Activated CD4-positive, alpha-beta T cell treated with anti-CD3 and anti-CD28 coated beads, Interleukin-10, Interleukin-2, amounts not matched to agents 100 ng/mL and 50 ng/mL, durations not matched to agents 16 hours and 8 hours (primary cell): Measurements from ENCODE around the gene IGFBPL1.
"Not testable (repeated sequence)": the region's sequence is repeated elsewhere in the genome, so short reads cannot be mapped to it uniquely, and the experiment has no call there.

Experiments used
- DNase-seq: peaks from one replicate; pipeline ENCODE4 v3.0.0-alpha.2; 2020

IGFBPL1 gene

DNA sequence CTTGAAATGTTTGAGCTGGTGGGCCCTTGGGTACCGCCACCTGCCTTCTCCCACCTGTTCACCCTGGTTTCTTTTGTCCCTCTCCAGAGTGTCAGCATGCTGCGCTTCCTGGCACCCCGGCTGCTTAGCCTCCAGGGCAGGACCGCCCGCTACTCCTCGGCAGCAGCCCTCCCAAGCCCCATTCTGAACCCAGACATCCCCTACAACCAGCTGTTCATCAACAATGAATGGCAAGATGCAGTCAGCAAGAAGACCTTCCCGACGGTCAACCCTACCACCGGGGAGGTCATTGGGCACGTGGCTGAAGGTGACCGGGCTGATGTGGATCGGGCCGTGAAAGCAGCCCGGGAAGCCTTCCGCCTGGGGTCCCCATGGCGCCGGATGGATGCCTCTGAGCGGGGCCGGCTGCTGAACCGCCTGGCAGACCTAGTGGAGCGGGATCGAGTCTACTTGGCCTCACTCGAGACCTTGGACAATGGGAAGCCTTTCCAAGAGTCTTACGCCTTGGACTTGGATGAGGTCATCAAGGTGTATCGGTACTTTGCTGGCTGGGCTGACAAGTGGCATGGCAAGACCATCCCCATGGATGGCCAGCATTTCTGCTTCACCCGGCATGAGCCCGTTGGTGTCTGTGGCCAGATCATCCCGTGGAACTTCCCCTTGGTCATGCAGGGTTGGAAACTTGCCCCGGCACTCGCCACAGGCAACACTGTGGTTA lies 28.4 kb downstream of the IGFBPL1 start:
- DNase-seq = no peak

- DNase-seq = no peak
Observed at GRCh38 chr9:38394416-38394815, 29.8 kb downstream of the IGFBPL1 start.

GRCh38 chr9:38393128-38393796 lies 31.0 kb downstream of the IGFBPL1 start:
- DNase-seq = peak; percentile 18

DNA sequence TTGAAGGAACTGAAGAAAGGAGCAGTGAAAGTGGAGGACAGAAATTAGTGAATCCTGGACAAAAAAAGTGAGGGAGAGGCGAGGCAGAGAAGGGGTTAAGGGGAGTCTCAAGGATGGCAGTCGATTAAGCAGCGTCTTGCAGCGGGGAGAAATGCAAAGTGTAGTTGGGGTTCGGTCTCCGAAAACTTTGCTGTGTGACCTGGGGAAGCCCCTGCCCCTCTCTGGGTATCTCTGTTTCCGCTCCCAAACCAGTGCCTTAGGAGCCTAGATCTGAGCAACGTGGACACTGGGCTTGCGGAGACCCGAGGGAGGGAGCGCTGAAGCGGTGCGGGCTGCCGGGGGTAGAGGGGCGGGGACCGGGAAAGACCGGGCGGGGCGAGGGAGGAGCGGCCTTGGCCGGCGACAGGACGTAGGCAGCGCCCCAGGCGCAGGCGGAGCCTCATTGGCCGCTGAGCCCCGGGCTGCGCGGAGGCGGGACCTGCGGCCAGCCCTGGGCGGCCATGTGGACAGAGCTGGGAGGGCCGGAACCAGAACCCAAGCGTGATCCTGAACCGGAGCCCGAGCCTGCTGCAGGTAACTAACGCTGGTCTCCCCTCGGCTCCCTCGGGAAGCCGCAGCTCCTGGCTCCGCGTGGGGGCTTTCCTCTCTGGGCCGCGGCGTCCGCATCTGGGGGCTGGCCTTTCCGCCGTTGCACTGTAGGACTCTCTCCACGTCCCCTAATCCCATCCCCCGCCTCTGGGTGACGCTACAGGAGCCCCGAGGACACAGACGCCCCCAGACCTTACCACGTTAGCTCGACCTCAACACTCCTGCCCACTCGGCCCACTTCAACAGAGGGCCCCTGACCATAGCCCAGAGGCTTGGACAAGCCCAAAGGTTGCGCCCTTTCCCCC lies 31.8 kb downstream of the IGFBPL1 start, which contains the start of gene ALDH1B1:
ALDH1B1 (plus strand) TSS at position 468 of the 893 bp plus-strand sequence. CDS start 3,047 bp downstream, outside the sequence.
- peak; percentile 91 for DNase-seq

DNA sequence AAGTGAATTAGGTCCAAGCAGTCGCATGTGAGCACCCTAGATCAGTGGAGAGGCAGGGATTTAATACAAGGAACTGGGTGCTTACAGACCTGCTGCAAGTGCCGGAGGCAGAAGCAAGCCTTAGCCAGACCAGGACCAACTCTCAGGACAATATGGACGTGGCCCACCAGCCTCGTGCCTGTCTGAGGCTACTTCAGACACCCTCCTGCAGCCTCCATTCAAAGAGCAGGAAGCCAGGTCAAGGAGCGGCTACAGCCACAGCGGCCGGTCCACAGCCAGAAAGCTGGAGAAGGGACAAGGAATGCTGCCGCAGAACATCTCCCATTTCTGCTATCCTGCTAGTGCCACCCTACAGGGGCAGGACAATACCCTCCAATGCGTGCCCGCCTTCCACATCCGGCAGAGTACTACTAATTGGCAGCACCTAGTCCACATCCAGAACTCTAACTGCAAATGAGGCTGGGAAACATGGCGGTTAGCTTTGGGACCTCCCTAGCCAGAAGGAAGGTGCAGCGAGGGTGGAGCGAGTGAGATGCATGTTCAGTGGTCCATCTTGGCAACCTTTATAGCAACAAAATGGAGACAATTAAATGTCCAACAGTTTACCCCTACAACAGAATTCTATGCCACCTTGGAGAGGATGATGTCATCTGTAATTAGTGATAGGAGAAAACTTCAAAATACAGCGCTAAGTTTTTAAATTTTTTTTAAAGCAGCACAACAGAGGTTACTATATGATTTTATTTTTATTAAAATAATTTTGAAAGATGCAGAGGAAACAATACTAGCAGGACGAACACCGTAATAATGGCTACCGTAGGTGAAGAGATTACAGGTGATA lies 32.8 kb downstream of the IGFBPL1 start:
- DNase-seq = no peak

DNA sequence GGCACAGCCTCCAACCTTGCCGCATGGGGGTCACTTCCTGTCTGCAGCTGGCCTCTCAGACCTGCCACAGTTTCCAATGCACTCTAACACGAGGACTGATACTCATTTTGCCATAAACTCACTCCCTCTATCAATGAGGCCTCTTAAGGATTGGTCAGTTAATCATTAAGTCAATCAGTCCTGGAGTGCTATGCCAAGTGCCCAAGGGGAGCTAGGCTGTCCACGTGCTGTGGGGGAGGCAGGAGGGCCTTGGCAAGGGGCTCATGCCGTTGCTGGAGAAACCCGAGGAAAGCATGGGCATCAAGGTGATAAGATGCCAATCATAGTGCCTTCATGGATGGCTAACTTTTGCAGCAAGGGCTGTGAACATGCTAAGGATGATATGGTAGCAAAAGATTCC lies 33.4 kb downstream of the IGFBPL1 start:
- no peak for DNase-seq

DNA sequence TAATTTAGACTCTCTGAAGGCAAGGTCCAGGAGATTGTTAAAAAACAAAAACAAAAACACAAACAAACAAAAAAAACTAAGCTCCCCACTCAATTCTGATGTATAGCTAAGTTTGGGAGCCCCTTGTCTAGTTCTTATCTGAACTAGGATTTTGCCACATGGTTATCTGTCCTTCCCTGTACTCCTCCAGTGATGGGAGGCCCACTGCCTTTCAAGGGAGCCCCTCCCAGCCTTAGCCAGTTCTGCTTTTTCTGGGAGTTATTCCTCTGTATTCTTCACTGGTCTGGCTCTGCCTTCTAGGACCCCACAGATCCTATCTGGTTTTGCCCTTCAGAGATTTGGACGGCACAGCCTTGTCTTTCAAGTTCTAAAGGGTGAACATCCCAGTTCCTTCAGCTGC lies 33.8 kb downstream of the IGFBPL1 start:
- no peak for DNase-seq

DNA sequence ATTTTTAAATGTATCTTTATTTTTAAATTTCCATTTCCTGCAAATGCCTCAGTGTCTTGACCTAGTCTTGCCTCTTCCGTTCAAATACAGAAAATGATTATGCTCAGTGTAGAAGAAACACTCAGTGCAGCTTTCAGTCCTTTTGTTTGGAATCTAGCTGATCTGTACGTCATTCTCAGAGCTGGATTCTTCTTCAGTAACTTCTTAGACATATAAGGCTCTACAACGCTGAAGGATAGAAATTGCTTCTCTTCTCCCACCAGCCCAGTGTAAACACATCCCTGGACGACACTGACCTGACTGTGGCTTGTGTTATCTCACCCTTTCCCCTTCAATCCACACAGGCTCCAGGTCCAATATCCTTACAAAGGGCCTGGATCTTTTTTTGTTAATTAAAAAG lies 34.9 kb downstream of the IGFBPL1 start:
- DNase-seq = no peak

- no peak for DNase-seq
Observed at GRCh38 chr9:38388283-38389223, 35.7 kb downstream of the IGFBPL1 start.

DNA sequence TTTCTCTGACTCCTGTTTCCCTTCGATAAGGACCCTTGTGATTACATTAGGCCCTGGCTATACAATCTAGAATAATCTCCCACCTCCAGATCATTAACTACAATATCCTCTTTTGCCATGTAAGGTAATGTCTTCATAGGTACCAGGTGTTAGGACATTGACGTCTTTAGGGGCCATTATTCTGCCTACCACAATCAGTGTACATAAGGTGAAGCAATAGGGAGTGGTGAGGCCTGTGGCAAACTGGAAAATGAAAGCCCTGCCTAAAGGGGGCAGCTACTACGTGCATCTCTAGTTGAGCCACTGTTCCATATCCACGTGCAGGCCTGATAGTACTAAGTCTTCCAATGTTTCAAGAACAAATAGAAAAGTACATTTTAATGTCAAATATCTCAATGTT lies 36.5 kb downstream of the IGFBPL1 start:
- DNase-seq = no peak

DNA sequence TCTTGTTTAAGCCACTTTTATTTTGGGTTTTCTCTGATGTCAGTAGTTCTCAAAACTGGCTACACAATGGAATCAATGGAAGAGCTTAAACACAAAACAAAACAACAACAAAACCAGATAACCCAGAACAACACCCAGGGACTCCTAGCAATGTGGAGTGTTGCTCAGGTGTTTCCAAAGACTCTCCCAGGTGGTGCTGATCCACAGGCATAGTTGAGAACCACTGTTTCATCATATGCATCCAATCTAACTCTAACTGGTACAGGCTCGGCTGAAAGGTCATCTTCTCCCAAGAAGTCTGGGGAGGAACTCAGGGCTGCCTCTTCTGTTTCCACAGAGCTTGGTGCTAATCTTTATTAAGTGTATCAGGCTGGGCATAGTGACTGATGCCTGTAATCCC lies 37.2 kb downstream of the IGFBPL1 start:
- no peak for DNase-seq

GRCh38 chr9:38386319-38386895 lies 37.8 kb downstream of the IGFBPL1 start:
- DNase-seq = no peak

DNA sequence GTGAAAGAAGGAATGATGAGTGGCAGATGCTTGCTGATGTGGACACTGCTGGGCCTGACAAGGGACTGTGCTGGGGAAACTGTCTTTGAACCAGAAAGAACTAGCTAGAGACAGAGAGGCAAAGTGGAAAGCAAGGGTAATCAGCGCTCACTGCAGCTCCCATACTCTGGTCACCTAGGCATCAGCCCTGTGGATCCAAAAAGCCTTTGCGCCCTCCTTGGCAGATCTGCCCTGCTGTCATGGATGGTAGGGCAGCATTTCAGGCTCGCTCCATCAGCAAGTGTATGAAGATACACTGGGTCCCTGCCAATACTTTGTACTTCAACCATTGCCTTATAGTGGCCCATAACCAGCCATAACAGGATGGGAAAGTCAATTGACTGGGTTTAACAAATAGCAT lies 38.4 kb downstream of the IGFBPL1 start:
- DNase-seq = no peak

GRCh38 chr9:38384990-38385848 lies 39.0 kb downstream of the IGFBPL1 start:
- no peak for DNase-seq

GRCh38 chr9:38382141-38382540 lies 42.1 kb downstream of the IGFBPL1 start:
- no peak for DNase-seq

DNA sequence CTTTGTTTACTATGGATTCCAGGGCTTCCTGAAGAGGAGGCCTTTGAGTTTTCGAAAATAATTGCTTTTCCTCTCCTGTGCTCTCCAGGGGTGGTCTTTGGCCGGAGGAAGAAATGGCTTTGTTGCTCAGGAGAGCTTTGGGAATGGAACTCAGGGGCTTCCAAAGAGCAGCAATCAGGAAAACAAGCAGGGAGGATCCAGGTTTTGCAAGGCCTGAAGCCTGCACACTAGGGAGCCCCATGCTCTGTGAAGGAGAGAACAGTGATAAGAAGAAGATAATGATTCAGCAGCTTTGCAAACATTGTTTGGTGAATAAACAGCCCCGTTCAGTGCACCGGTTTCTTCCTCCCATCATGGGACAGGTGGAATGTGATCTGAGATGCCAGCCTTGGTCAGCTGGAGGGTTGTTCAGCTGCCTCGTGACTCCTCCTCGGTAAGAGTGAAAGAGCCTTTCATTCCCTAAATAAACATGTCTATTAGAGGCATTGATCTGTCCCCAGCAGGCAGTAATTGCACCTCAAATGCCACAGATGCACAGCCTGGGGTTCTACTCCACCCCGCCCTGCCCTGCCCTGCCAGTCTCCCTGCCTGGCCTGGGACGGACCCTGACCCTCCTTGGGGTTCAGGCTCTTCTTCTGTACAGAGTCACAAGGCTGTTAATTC lies 43.3 kb downstream of the IGFBPL1 start:
- no peak for DNase-seq

- no peak for DNase-seq
Observed at GRCh38 chr9:38380230-38380871, 43.9 kb downstream of the IGFBPL1 start.

DNA sequence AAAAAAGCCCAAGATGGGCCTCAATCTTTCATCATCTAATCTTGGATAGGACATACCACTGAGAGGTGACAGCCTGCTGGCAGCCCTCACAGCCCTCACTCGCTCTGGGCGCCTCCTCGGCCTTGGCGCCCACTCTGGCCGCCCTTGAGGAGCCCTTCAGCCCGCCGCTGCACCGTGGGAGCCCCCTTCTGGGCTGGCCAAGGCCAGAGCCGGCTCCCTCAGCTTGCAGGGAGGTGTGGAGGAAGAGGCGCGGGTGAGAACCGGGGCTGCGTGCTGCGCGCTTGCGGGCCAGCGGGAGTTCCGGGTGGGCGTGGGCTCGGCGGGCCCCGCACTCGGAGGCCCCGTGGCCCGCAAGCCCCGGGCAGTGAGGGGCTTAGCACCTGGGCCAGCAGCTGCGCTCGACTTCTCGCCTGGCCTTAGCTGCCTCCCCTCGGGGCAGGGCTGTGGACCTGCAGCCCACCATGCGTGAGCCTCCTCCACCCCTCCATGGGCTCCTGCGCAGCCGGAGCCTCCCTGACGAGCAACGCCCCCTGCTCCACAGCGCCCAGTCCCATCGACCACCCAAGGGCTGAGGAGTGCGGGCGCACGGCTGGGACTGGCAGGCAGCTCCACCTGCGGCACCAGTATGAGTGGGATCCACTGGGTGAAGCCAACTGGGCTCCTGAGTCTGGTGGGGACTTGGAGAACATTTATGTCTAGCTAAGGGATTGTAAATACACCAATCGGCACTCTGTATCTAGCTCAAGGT lies 46.7 kb downstream of the IGFBPL1 start:
- DNase-seq = not testable (repeated sequence)
